Aorta (tissue), 5 donors: ENCODE data around the gene KRTAP5-7. TPM values are rescaled to one million over a fixed set of nuclear protein-coding genes. Genes with fewer than 3 reads are reported as not detected.

Source experiments
- ATAC-seq: fragments of 200-7000 bp; cut with Tn5 transposase; one replicate; pipeline ENCODE4 v1.9.1; 2022; ENCODE audit warnings: moderate library complexity; ENCODE audit not compliant: low FRiP score
- DNase-seq, 2 donors: peaks; one replicate each; pipeline ENCODE4 v3.0.0-alpha.2; 2020
- H3K27ac ChIP-seq, 2 donors: one replicate each; pipeline ENCODE4 v1.5.1; 2013; ENCODE audit warnings: low read length in 2 of 2, mild to moderate bottlenecking in 2 of 2, moderate library complexity in 2 of 2, control low read depth in 1 of 2, inconsistent platforms in 1 of 2, low read depth in 1 of 2
- H3K27me3 ChIP-seq, 2 donors: one replicate each; pipeline ENCODE4 v1.6.1; 2013; ENCODE audit warnings: control low read depth in 1 of 2, low read length in 1 of 2, mild to moderate bottlenecking in 1 of 2, moderate library complexity in 1 of 2; ENCODE audit not compliant: insufficient read depth in 2 of 2, control insufficient read depth in 1 of 2
- H3K36me3 ChIP-seq, 2 donors: one replicate each; pipeline ENCODE4 v1.6.1; 2013; ENCODE audit warnings: control low read depth in 1 of 2, low read length in 1 of 2, mild to moderate bottlenecking in 1 of 2; ENCODE audit not compliant: insufficient read depth in 2 of 2, control insufficient read depth in 1 of 2
- H3K4me1 ChIP-seq, 2 donors: one replicate each; pipeline ENCODE4 v1.6.1; 2013; ENCODE audit warnings: low read length in 2 of 2, control low read depth in 1 of 2, mild to moderate bottlenecking in 1 of 2, moderate library complexity in 1 of 2; ENCODE audit not compliant: insufficient read depth in 2 of 2, control insufficient read depth in 1 of 2
- H3K4me3 ChIP-seq, 2 donors: one replicate each; pipeline ENCODE4 v1.5.1; 2013; ENCODE audit warnings: low read length in 2 of 2, control low read depth in 1 of 2, mild to moderate bottlenecking in 1 of 2
- H3K9me3 ChIP-seq: one replicate; pipeline ENCODE4 v1.6.1; 2013; ENCODE audit warnings: mild to moderate bottlenecking, low read length; ENCODE audit not compliant: control insufficient read depth
- WGBS, 2 donors: extraction: QIAGEN DNeasy Blood & Tissue Kit; methylation state at CpG; one replicate each; pipeline ENCODE4 v1.1.7; 2013; 5-methylcytosine and 5-hydroxymethylcytosine counted together
- intact Hi-C, 2 donors: fragments of 100-400 bp; cut with DNase I; formaldehyde crosslinking; loops; one replicate each; pipeline versions ENCODE4 v1.14.2 to v1.15.0; 2022
- polyA plus RNA-seq, 2 donors: library from polyadenylated mRNA; stranded (reverse); fragments of 200-250 nt; gene quantifications; one replicate each; pipeline ENCODE4 v1.2.3, GENCODE V29; 2013
- total RNA-seq, 2 donors: library from RNA; stranded (reverse); fragmentation: NEBNext Ultra II Directional; extraction: Animal tissue kit (Norgen Biotek cat#: 25700); gene quantifications; one replicate each; pipeline ENCODE4 v1.2.1, GENCODE V29; 2021
- donor health status: healthy with polysubstance abuse.
- donor health status: Bipolar disorder and iron deficiency.
- donor health status: DM: no; HTN: no; CAD: no.
- donor health status: DM: no; HTN: no; CAD: no.
- donor health status: DM: yes; HTN: yes; CAD: no.

KRTAP5-7 gene
- total and polyA plus RNA-seq, 4 donors, result 0.39 to 0.63 TPM; not detected in 2

DNA sequence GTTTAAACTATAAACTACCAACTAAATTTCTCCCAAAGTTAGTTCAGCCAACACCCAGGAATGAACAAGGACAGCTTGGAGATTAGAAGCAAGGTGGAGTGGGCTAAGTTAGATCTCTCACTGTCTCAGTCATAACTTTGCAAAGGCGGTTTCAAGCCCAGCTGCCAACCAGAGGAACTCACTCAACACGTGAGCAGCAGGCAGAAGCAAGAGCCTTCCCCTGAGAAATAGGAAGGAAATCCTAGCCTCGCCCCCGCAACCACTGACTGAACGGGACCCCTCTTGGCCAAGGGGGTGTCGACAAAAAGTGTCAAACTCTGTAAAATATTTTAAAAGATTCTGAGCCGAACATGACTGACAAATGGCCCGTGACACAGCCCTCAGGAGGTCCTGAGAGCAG, 16.8 kb downstream of the KRTAP5-7 start:
- Histone ChIP-seq H3K4me3 (no peak overlapping the region), H3K9me3 (peaks cover 4% of the 10 kb centered on the region), H3K36me3 (no peaks in the 10 kb centered on the region), H3K4me1 (no peaks in the 10 kb centered on the region), H3K27ac (no peak overlapping the region), H3K27me3 (no peaks in the 10 kb centered on the region)
- 27 to 38% methylated on average over 8 of the region's 8 CpGs for WGBS, 2 donors
- DNase-seq, result peak in 1 of 2 donors; percentile 28
- intact Hi-C loops, result no loop called here
- ATAC-seq, result no peak

DNA sequence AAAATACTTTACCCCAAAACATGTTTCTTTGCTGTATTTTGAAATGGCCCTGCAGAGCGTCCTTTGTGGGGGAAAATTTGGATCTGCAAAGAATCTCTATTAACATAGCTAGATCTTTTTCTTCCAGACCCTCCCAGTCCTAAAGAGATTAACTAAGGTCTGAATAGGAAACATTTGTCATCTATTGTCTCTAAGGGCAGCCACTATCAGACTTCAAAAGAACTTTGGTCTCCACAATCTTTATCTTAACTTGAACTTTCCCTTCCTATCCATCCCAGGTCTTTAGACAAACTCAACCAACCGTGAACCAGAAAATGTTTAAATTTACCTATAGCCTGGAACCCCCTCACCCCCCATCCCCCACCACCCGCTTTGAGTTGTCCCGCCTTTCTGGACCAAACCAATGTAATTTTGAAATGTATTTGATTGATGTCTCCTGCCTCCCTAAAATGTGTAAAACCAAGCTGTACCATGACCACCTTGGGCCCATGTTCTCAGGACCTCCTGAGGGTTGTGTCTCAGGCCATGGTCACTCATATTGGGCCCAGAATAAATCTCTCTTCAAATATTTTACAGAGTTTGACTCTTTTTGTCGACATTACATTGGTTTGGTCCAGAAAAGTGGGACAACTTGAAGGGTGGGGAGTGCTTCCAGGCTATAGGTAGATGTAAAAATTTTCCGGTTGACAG, 17.6 kb downstream of the KRTAP5-7 start:
- intact Hi-C loops, result no loop called here
- Histone ChIP-seq H3K4me1 (no peaks in the 10 kb centered on the region), H3K4me3 (no peak overlapping the region), H3K27me3 (no peaks in the 10 kb centered on the region), H3K27ac (no peak overlapping the region), H3K36me3 (no peaks in the 10 kb centered on the region), H3K9me3 (peaks cover 4% of the 10 kb centered on the region)
- 81% methylated on average over 6 of the region's 6 CpGs for whole genome bisulfite sequencing, 2 donors
- DNase-seq (no peak), ATAC-seq (no peak)

GRCh38 chr11:71545405-71545966, 18.4 kb downstream of the KRTAP5-7 start:
- WGBS, 2 donors, result 83 to 85% methylated on average over 12 of the region's 12 CpGs
- no peaks in the 10 kb centered on the region for H3K36me3 ChIP-seq
- ATAC-seq, result no peak
- intact Hi-C loops, result no loop called here
- H3K4me3 ChIP-seq, result no peak overlapping the region
- no peaks in the 10 kb centered on the region for H3K27me3 ChIP-seq
- peaks cover 4% of the 10 kb centered on the region for H3K9me3 ChIP-seq
- no peaks in the 10 kb centered on the region for H3K4me1 ChIP-seq
- DNase-seq, result peak in 1 of 2 donors; percentile 21
- H3K27ac ChIP-seq, result no peak overlapping the region

GRCh38 chr11:71548120-71548519, 21.1 kb downstream of the KRTAP5-7 start, which contains the start of gene KRTAP5-9:
Gene KRTAP5-9 (plus strand): TSS chr11:71548420. CDS start chr11:71548658, 238 bp downstream.
- 61 to 71% methylated on average over 5 of the region's 5 CpGs for WGBS, 2 donors
- no peaks in the 10 kb centered on the region for H3K4me1 ChIP-seq
- intact Hi-C loops, result no loop called here
- no peak for ATAC-seq
- no peaks in the 10 kb centered on the region for H3K36me3 ChIP-seq
- H3K9me3 ChIP-seq, result peaks cover 4% of the 10 kb centered on the region
- DNase-seq, result peak in 1 of 2 donors; percentile 24
- H3K27ac ChIP-seq, result no peak within 1 kb of the TSS
- no peaks in the 10 kb centered on the region for H3K27me3 ChIP-seq
- no peak within 1 kb of the TSS for H3K4me3 ChIP-seq

DNA sequence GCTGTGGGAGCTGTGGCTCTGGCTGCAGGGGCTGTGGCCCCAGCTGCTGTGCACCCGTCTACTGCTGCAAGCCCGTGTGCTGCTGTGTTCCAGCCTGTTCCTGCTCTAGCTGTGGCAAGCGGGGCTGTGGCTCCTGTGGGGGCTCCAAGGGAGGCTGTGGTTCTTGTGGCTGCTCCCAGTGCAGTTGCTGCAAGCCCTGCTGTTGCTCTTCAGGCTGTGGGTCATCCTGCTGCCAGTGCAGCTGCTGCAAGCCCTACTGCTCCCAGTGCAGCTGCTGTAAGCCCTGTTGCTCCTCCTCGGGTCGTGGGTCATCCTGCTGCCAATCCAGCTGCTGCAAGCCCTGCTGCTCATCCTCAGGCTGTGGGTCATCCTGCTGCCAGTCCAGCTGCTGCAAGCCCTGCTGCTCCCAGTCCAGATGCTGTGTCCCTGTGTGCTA, 21.7 kb downstream of the KRTAP5-7 start:
- no peaks in the 10 kb centered on the region for H3K36me3 ChIP-seq
- intact Hi-C loops, result no loop called here
- H3K9me3 ChIP-seq, result peaks cover 4% of the 10 kb centered on the region
- WGBS, 2 donors, result 31 to 47% methylated on average over 5 of the region's 5 CpGs
- ATAC-seq (no peak), DNase-seq (peak in 1 of 2 donors; percentile 61)
- no peaks in the 10 kb centered on the region for H3K27me3 ChIP-seq
- no peak overlapping the region for H3K4me3 ChIP-seq
- no peaks in the 10 kb centered on the region for H3K4me1 ChIP-seq
- no peak overlapping the region for H3K27ac ChIP-seq

DNA sequence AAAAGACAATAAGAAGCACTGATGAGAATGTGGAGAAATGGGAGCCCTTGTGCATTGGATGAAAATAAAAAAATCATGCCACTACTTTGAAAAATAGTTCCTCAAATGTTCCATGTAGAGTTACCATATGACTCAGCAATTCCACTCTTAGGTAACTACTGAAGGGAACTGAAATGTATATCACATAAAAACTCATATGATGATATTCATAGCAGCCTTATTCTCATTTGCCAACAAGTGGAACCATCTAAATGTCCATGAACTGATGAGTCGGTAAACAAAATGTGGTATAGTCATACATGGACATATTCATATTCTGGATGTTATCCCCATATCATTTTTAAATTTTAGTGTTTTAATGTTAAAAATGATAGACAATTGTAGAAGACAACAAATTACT, 24.6 kb downstream of the KRTAP5-7 start:
- Histone ChIP-seq H3K4me1 (no peaks in the 10 kb centered on the region), H3K27ac (no peak overlapping the region), H3K27me3 (no peaks in the 10 kb centered on the region), H3K4me3 (no peak overlapping the region), H3K9me3 (no peaks in the 10 kb centered on the region), H3K36me3 (no peaks in the 10 kb centered on the region)
- DNase-seq, result no peak
- no peak for ATAC-seq
- WGBS, 2 donors, result 91 to 94% methylated on average over 1 of the region's 1 CpG
- intact Hi-C loops, result no loop called here

DNA sequence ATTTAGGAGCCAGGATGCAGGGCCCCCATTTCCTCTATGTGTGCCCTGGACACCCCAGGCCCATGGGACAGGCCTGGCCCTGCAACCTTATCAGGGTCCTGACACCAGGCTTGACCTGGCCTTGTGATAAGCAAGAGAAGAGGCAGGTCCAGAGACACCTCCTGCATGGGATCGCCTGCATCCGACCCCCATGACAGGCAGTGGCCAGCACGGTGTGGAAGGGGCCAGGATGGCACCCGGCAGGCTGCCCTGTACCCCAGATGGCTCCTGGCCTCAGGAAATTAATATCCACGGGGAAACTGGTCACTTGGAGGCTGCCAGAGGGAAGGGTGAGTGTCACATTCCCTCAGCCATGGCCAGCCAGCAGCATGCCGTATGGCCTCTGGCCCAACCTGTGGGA, 27.9 kb downstream of the KRTAP5-7 start:
- ATAC-seq (no peak), DNase-seq (no peak)
- WGBS, 2 donors, result 81 to 86% methylated on average over 6 of the region's 6 CpGs
- Histone ChIP-seq H3K4me3 (no peak overlapping the region), H3K27me3 (no peaks in the 10 kb centered on the region), H3K36me3 (no peaks in the 10 kb centered on the region), H3K27ac (no peak overlapping the region), H3K9me3 (no peaks in the 10 kb centered on the region), H3K4me1 (no peaks in the 10 kb centered on the region)
- intact Hi-C loops, result no loop called here

- Histone ChIP-seq H3K27me3 (no peaks in the 10 kb centered on the region), H3K36me3 (no peaks in the 10 kb centered on the region), H3K27ac (no peak overlapping the region), H3K4me1 (no peaks in the 10 kb centered on the region), H3K9me3 (no peaks in the 10 kb centered on the region), H3K4me3 (no peak overlapping the region)
- WGBS, 2 donors, result 91% methylated on average over 11 of the region's 11 CpGs
- ATAC-seq, result peak; percentile 38
- intact Hi-C loops, result no loop called here
- DNase-seq, result no peak
Observed at GRCh38 chr11:71555508-71555907, 28.4 kb downstream of the KRTAP5-7 start.

- no peak for DNase-seq
- Histone ChIP-seq H3K4me3 (no peak overlapping the region), H3K27me3 (no peaks in the 10 kb centered on the region), H3K9me3 (no peaks in the 10 kb centered on the region), H3K36me3 (no peaks in the 10 kb centered on the region), H3K4me1 (no peaks in the 10 kb centered on the region), H3K27ac (no peak overlapping the region)
- WGBS, 2 donors, result 86 to 89% methylated on average over 4 of the region's 4 CpGs
- no peak for ATAC-seq
- intact Hi-C loops, result no loop called here
Observed at GRCh38 chr11:71556018-71556417, 29.0 kb downstream of the KRTAP5-7 start.
